Astrocyte (in vitro differentiated cells and primary cell): ENCODE results near the gene GEMIN8. TPM values are rescaled to one million over a fixed set of nuclear protein-coding genes. Genes with fewer than 3 reads are reported as not detected.

Source experiments
- DNase-seq: peaks from one replicate; pipeline ENCODE4 v3.0.0-alpha.2; 2010; ENCODE audit warnings: low read depth
- FAIRE-seq: peaks from 2 replicates; lab custom pipeline; 2011; peaks lifted over from hg19 to GRCh38; lab: Jason Lieb, UNC
- H2AFZ ChIP-seq: 2 replicates; pipeline ENCODE4 v1.6.0; 2012; ENCODE audit warnings: low read depth, low read length, inconsistent platforms
- H3K27ac ChIP-seq: 2 replicates; pipeline ENCODE4 v1.5.1; 2011; ENCODE audit warnings: low read depth, low read length, inconsistent platforms
- H3K27me3 ChIP-seq: 2 replicates; pipeline ENCODE4 v1.6.0; 2011; ENCODE audit warnings: low read length, inconsistent platforms; ENCODE audit not compliant: insufficient read depth
- H3K36me3 ChIP-seq: 2 replicates; pipeline ENCODE4 v1.5.1; 2011; ENCODE audit warnings: low read length, inconsistent platforms; ENCODE audit not compliant: insufficient read depth
- H3K4me1 ChIP-seq: 2 replicates; pipeline ENCODE4 v1.5.1; 2011; ENCODE audit warnings: low read length, inconsistent platforms; ENCODE audit not compliant: insufficient read depth
- H3K4me2 ChIP-seq: 2 replicates; pipeline ENCODE4 v1.6.0; 2012; ENCODE audit warnings: low read length, inconsistent platforms
- H3K4me3 ChIP-seq: 2 replicates; pipeline ENCODE4 v1.5.1; 2011; ENCODE audit warnings: low read depth, mild to moderate bottlenecking, low read length, inconsistent platforms; ENCODE audit not compliant: insufficient read depth
- H3K79me2 ChIP-seq: 2 replicates; pipeline ENCODE4 v1.6.0; 2012; ENCODE audit warnings: mild to moderate bottlenecking, low read length, inconsistent platforms; ENCODE audit not compliant: insufficient read depth
- H3K9ac ChIP-seq: 2 replicates; pipeline ENCODE4 v1.6.0; 2012; ENCODE audit warnings: mild to moderate bottlenecking, low read length, inconsistent platforms
- H3K9me3 ChIP-seq: 2 replicates; pipeline ENCODE4 v1.5.1; 2012; ENCODE audit warnings: low read depth, mild to moderate bottlenecking, low read length, inconsistent platforms; ENCODE audit not compliant: insufficient read depth
- H4K20me1 ChIP-seq: 2 replicates; pipeline ENCODE4 v1.6.0; 2012; ENCODE audit warnings: low read length, inconsistent platforms; ENCODE audit not compliant: insufficient read depth
- H3K27ac Mint-ChIP-seq: one replicate; pipeline ENCODE4 v1.8.0; 2021; ENCODE audit warnings: mild to moderate bottlenecking, mixed read lengths; ENCODE audit not compliant: unreplicated experiment
- H3K27me3 Mint-ChIP-seq: one replicate; pipeline ENCODE4 v1.8.0; 2021; ENCODE audit warnings: low read depth, mixed read lengths; ENCODE audit not compliant: unreplicated experiment
- H3K36me3 Mint-ChIP-seq: one replicate; pipeline ENCODE4 v1.8.0; 2021; ENCODE audit warnings: low read depth, mixed read lengths; ENCODE audit not compliant: unreplicated experiment
- H3K4me1 Mint-ChIP-seq: one replicate; pipeline ENCODE4 v1.8.0; 2021; ENCODE audit warnings: low read depth, mixed read lengths; ENCODE audit not compliant: unreplicated experiment
- H3K4me3 Mint-ChIP-seq: one replicate; pipeline ENCODE4 v1.8.0; 2021; ENCODE audit warnings: mild to moderate bottlenecking, moderate library complexity, mixed read lengths; ENCODE audit not compliant: unreplicated experiment
- H3K9me3 Mint-ChIP-seq: one replicate; pipeline ENCODE4 v1.8.0; 2021; ENCODE audit warnings: mild to moderate bottlenecking, mixed read lengths; ENCODE audit not compliant: unreplicated experiment
- EZH2 ChIP-seq: IDR thresholded peaks from 2 replicates; pipeline ENCODE4 v1.6.1; 2012; ENCODE audit warnings: mild to moderate bottlenecking, low read length, inconsistent platforms; ENCODE audit not compliant: insufficient read depth
- total RNA-seq: library from RNA; stranded (reverse); gene quantifications from 2 replicates; pipeline ENCODE4 v1.2.1, GENCODE V29; 2021
- TF ChIP-seq, protein P1 (sequence below): IDR thresholded peaks from 2 replicates; pipeline ENCODE4 v1.5.1; 2011; ENCODE audit warnings: low read depth, mild to moderate bottlenecking, inconsistent platforms, low read length, moderate library complexity; ENCODE audit not compliant: insufficient read depth

Gene GEMIN8
- total RNA-seq, 1 donor from 2014 or later = 10.5 TPM

DNA sequence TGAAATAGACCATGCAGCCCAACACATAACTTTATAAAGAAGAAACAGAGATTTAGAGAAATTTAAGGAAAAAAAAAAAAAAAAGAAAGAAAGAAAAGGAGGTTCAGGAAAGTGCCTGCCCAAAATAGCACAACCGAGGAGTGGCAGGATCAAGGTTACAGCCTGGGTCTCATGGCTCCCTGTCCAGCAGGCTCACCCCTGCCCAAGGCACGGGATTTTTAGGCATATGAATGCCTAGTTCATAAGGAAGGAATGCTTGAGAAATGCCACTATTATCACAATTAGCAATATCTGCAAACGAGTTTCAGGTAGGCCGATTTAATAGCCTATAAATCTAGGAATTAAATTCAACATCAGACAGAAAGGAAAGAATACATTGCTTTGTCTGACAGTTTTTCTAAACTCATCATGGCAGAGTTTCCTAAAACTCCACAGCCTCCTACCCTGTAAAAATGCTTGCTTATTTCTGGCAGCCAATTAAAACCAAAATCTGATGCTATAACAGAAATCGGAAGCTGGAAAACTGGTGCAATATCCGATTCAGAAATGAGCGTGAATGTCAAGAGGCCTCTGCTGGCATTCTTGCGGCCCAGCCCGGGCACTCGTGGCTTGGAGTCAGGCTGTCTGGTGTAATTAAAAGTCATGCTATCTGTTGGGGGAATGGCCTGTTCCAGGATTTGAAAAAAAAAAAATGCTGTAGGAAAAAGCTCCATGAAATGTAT, 63.5 kb downstream of the GEMIN8 start:
- no peak overlapping the region for H3K9ac ChIP-seq
- H3K4me1 ChIP-seq = no peaks in the 10 kb centered on the region
- Mint-ChIP-seq H3K4me1 (no peaks in the 10 kb centered on the region), H3K36me3 (no peaks in the 10 kb centered on the region), H3K27ac (no peak overlapping the region), H3K27me3 (no peaks in the 10 kb centered on the region), H3K9me3 (no peaks in the 10 kb centered on the region), H3K4me3 (no peak overlapping the region)
- no peak overlapping the region for H3K27ac ChIP-seq
- H3K36me3 ChIP-seq = no peaks in the 10 kb centered on the region
- H4K20me1 ChIP-seq = no peaks in the 10 kb centered on the region
- FAIRE-seq (no peak), DNase-seq (no peak)
- TF ChIP-seq EZH2 = no peak
- TF ChIP-seq, protein P1, sequence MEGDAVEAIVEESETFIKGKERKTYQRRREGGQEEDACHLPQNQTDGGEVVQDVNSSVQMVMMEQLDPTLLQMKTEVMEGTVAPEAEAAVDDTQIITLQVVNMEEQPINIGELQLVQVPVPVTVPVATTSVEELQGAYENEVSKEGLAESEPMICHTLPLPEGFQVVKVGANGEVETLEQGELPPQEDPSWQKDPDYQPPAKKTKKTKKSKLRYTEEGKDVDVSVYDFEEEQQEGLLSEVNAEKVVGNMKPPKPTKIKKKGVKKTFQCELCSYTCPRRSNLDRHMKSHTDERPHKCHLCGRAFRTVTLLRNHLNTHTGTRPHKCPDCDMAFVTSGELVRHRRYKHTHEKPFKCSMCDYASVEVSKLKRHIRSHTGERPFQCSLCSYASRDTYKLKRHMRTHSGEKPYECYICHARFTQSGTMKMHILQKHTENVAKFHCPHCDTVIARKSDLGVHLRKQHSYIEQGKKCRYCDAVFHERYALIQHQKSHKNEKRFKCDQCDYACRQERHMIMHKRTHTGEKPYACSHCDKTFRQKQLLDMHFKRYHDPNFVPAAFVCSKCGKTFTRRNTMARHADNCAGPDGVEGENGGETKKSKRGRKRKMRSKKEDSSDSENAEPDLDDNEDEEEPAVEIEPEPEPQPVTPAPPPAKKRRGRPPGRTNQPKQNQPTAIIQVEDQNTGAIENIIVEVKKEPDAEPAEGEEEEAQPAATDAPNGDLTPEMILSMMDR = no peak
- H3K4me2 ChIP-seq = no peak overlapping the region
- H3K27me3 ChIP-seq = no peaks in the 10 kb centered on the region
- H3K4me3 ChIP-seq = no peak overlapping the region
- no peaks in the 10 kb centered on the region for H3K79me2 ChIP-seq
- H3K9me3 ChIP-seq = no peaks in the 10 kb centered on the region
- H2AFZ ChIP-seq = no peak overlapping the region

- H3K27ac Mint-ChIP-seq = no peak overlapping the region
- no peak overlapping the region for H3K9ac ChIP-seq
- no peaks in the 10 kb centered on the region for H4K20me1 ChIP-seq
- no peak overlapping the region for H3K4me3 Mint-ChIP-seq
- no peaks in the 10 kb centered on the region for H3K79me2 ChIP-seq
- no peak for TF ChIP-seq EZH2
- TF ChIP-seq, protein P1 = no peak
- H3K4me2 ChIP-seq = no peak overlapping the region
- no peaks in the 10 kb centered on the region for H3K36me3 ChIP-seq
- H2AFZ ChIP-seq = no peak overlapping the region
- no peak overlapping the region for H3K27ac ChIP-seq
- no peaks in the 10 kb centered on the region for H3K27me3 Mint-ChIP-seq
- H3K4me1 ChIP-seq = no peaks in the 10 kb centered on the region
- no peak overlapping the region for H3K4me3 ChIP-seq
- no peaks in the 10 kb centered on the region for H3K9me3 ChIP-seq
- H3K4me1 Mint-ChIP-seq = no peaks in the 10 kb centered on the region
- no peaks in the 10 kb centered on the region for H3K9me3 Mint-ChIP-seq
- DNase-seq = no peak
- H3K27me3 ChIP-seq = no peaks in the 10 kb centered on the region
- H3K36me3 Mint-ChIP-seq = no peaks in the 10 kb centered on the region
- no peak for FAIRE-seq
Observed at GRCh38 chrX:13965531-13965930, 64.2 kb downstream of the GEMIN8 start.

DNA sequence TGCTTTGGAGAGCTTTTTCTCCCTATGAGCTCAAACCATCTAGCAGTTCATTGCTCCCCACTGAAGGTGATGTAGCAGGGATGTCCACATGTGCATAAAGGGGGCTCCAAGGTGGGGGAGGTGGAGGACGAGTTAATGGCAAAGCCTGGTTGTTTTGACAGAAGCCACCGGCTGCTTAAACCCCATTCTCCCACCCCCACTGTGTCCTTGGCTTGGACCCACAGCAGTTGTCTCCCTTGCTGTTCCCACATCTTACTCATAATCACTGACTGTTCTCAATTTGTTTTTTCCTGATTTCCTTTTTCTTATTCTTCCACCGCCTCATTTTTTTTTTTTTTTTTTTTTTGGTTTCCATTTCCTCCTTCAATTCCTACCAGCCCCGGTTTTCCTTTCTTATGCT, 72.7 kb downstream of the GEMIN8 start:
- Mint-ChIP-seq H3K9me3 (no peaks in the 10 kb centered on the region), H3K4me1 (no peaks in the 10 kb centered on the region), H3K27ac (no peak overlapping the region), H3K27me3 (peaks cover under 1% of the 10 kb centered on the region), H3K36me3 (no peaks in the 10 kb centered on the region), H3K4me3 (no peak overlapping the region)
- no peak overlapping the region for H2AFZ ChIP-seq
- FAIRE-seq (no peak), DNase-seq (no peak)
- H3K9ac ChIP-seq = no peak overlapping the region
- no peak for TF ChIP-seq EZH2
- TF ChIP-seq, protein P1 = no peak
- H3K4me2 ChIP-seq = no peak overlapping the region
- no peaks in the 10 kb centered on the region for H3K4me1 ChIP-seq
- peaks cover 2% of the 10 kb centered on the region for H3K27me3 ChIP-seq
- H3K4me3 ChIP-seq = no peak overlapping the region
- H3K36me3 ChIP-seq = no peaks in the 10 kb centered on the region
- H3K27ac ChIP-seq = no peak overlapping the region
- no peaks in the 10 kb centered on the region for H4K20me1 ChIP-seq
- no peaks in the 10 kb centered on the region for H3K79me2 ChIP-seq
- H3K9me3 ChIP-seq = no peaks in the 10 kb centered on the region
